Esophagus squamous epithelium (tissue), 5 donors: ENCODE results near the gene MAGI1. TPM values are rescaled to one million over a fixed set of nuclear protein-coding genes. Genes with fewer than 3 reads are reported as not detected.

Experiments
- DNase-seq: peaks from one replicate; lab custom pipeline; 2025; lab: John Stamatoyannopoulos, UW
- H3K27ac ChIP-seq, 4 donors: fragments of 200-600 bp; sonication (generic); one replicate each; pipeline ENCODE4 v1.5.1; 2016 to 2019; ENCODE audit warnings: mild to moderate bottlenecking in 1 of 4
- H3K27me3 ChIP-seq, 4 donors: fragments of 200-600 bp; sonication (generic); 1 replicate in 3 of 4; 2 replicates in 1 of 4; pipeline versions ENCODE4 v1.5.1 to v1.6.0; 2017 to 2021; ENCODE audit warnings: antibody characterized with exemption in 1 of 4
- H3K36me3 ChIP-seq, 3 donors: fragments of 200-600 bp; sonication (generic); one replicate each; pipeline ENCODE4 v1.5.1; 2016 to 2019
- H3K4me1 ChIP-seq, 3 donors: fragments of 200-600 bp; sonication (generic); one replicate each; pipeline ENCODE4 v1.5.1; 2017 to 2019
- H3K4me3 ChIP-seq, 4 donors: fragments of 200-600 bp; sonication (generic); 1 replicate in 3 of 4; 2 replicates in 1 of 4; pipeline ENCODE4 v1.5.1; 2016 to 2019; ENCODE audit warnings: mild to moderate bottlenecking in 2 of 4, moderate library complexity in 1 of 4
- H3K9me3 ChIP-seq, 3 donors: fragments of 200-600 bp; sonication (generic); one replicate each; pipeline ENCODE4 v1.5.1; 2016 to 2019
- CTCF ChIP-seq, 6 experiments: fragments of 450-650 bp in 4 of 6; fragments of 200-600 bp in 2 of 6; sonication (generic) in 2 of 6; IDR thresholded peaks; one replicate each; pipeline ENCODE4 v1.5.1; 2016 to 2019; ENCODE audit warnings: antibody characterized with exemption in 6 of 6, mild to moderate bottlenecking in 4 of 6, moderate library complexity in 4 of 6
- POLR2A ChIP-seq, 4 donors: fragments of 450-650 bp; IDR thresholded peaks; one replicate each; pipeline ENCODE4 v1.6.1; 2017; ENCODE audit warnings: antibody characterized with exemption in 4 of 4, mild to moderate bottlenecking in 4 of 4, moderate library complexity in 3 of 4
- WGBS, 2 donors: methylation state at CpG; one replicate each; pipeline ENCODE4 v1.1.5; 2018; 5-methylcytosine and 5-hydroxymethylcytosine counted together
- intact Hi-C: fragments of 100-400 bp; cut with DNase I; formaldehyde crosslinking; loops from one replicate; pipeline ENCODE4 v1.15.0; 2022
- total RNA-seq, 4 donors: library from RNA; depleted of rRNA; stranded (reverse); fragments of >200 nt; gene quantifications; one replicate each; pipeline ENCODE4 v1.1.0, GENCODE V29; 2016
- donor health status: DM: yes; HTN: yes; CAD: no.

Gene MAGI1
- total RNA-seq, 4 donors from 2014 or later: 12.0 to 28.2 (median 21.1) TPM

- 86 to 92% methylated on average over 2 of the region's 2 CpGs for WGBS, 2 donors
- no peaks in the 10 kb centered on the region for H3K36me3 ChIP-seq
- no peaks in the 10 kb centered on the region for H3K27me3 ChIP-seq
- no peaks in the 10 kb centered on the region for H3K4me1 ChIP-seq
- intact Hi-C loops: no loop called here
- TF ChIP-seq POLR2A (IDR thresholded peaks at IDR 0.05) (no peak), CTCF (IDR thresholded peaks at IDR 0.05) (no peak)
- H3K27ac ChIP-seq: no peak overlapping the region
- H3K4me3 ChIP-seq: no peak overlapping the region
- DNase-seq: no peak
- peaks cover 0 to 18% (median 0%) of the 10 kb centered on the region in 3 donors for H3K9me3 ChIP-seq
These were observed 388.5 kb downstream of the MAGI1 start for GRCh38 chr3:65650247-65650646.

- Histone ChIP-seq H3K36me3 (no peaks in the 10 kb centered on the region), H3K9me3 (peaks cover 0 to 18% (median 0%) of the 10 kb centered on the region in 3 donors), H3K4me3 (no peak overlapping the region), H3K4me1 (peaks cover 0 to 7% (median 0%) of the 10 kb centered on the region in 3 donors), H3K27me3 (no peaks in the 10 kb centered on the region), H3K27ac (no peak overlapping the region)
- DNase-seq: no peak
- no peak for TF ChIP-seq POLR2A (IDR thresholded peaks at IDR 0.05)
- TF ChIP-seq CTCF (IDR thresholded peaks at IDR 0.05): no peak
- 81 to 96% methylated on average over 1 of the region's 1 CpG for WGBS, 2 donors
- intact Hi-C loops: no loop called here
These were observed 391.3 kb downstream of the MAGI1 start for GRCh38 chr3:65647369-65647768.

- WGBS, 2 donors: 14 to 38% methylated on average over 1 of the region's 1 CpG
- intact Hi-C loops: no loop called here
These were observed 395.8 kb downstream of the MAGI1 start for GRCh38 chr3:65642883-65643282.

GRCh38 chr3:65641777-65642176, 396.9 kb downstream of the MAGI1 start:
- peaks cover 0 to 13% (median 0%) of the 10 kb centered on the region in 3 donors for H3K4me1 ChIP-seq
- H3K27ac ChIP-seq: no peak overlapping the region
- DNase-seq: no peak
- H3K27me3 ChIP-seq: no peaks in the 10 kb centered on the region
- peaks cover 0 to 3% (median 0%) of the 10 kb centered on the region in 3 donors for H3K9me3 ChIP-seq
- TF ChIP-seq POLR2A (IDR thresholded peaks at IDR 0.05) (no peak), CTCF (IDR thresholded peaks at IDR 0.05) (no peak)
- intact Hi-C loops: no loop called here
- H3K4me3 ChIP-seq: no peak overlapping the region
- H3K36me3 ChIP-seq: no peaks in the 10 kb centered on the region
- WGBS, 2 donors: 53 to 58% methylated on average over 2 of the region's 2 CpGs

More at GRCh38 chr3:65642883-65643282, 395.8 kb downstream of the MAGI1 start:
- no peak for TF ChIP-seq POLR2A (IDR thresholded peaks at IDR 0.05)
- TF ChIP-seq CTCF (IDR thresholded peaks at IDR 0.05): no peak
- Histone ChIP-seq H3K27me3 (no peaks in the 10 kb centered on the region), H3K9me3 (peaks cover 0 to 14% (median 0%) of the 10 kb centered on the region in 3 donors), H3K27ac (no peak overlapping the region), H3K4me3 (no peak overlapping the region), H3K4me1 (peaks cover 0 to 13% (median 0%) of the 10 kb centered on the region in 3 donors), H3K36me3 (no peaks in the 10 kb centered on the region)
- no peak for DNase-seq

- no peaks in the 10 kb centered on the region for H3K9me3 ChIP-seq
- H3K4me1 ChIP-seq: peaks cover 0 to 13% (median 0%) of the 10 kb centered on the region in 3 donors
- TF ChIP-seq POLR2A (IDR thresholded peaks at IDR 0.05) (no peak), CTCF (IDR thresholded peaks at IDR 0.05) (no peak)
- H3K27me3 ChIP-seq: no peaks in the 10 kb centered on the region
- DNase-seq: no peak
- WGBS, 2 donors: 69 to 77% methylated on average over 4 of the region's 4 CpGs
- intact Hi-C loops: no loop called here
- H3K27ac ChIP-seq: no peak overlapping the region
- H3K36me3 ChIP-seq: no peaks in the 10 kb centered on the region
- no peak overlapping the region for H3K4me3 ChIP-seq
These were observed 397.7 kb downstream of the MAGI1 start for GRCh38 chr3:65641045-65641444.
